Thymus (tissue), 11 donors: ENCODE results near the gene HSP90B1. TPM values are rescaled to one million over a fixed set of nuclear protein-coding genes. Genes with fewer than 3 reads are reported as not detected.

Experiments
- DNase-seq, 9 donors: peaks; one replicate each; pipeline ENCODE4 v3.0.0-alpha.2; 2013; ENCODE audit warnings: low spot score in 9 of 9, low read depth in 6 of 9, missing footprints in 1 of 9
- H3K27ac ChIP-seq, 2 donors: one replicate each; pipeline ENCODE4 v1.5.1; 2013; ENCODE audit warnings: control low read depth in 1 of 2, low read depth in 1 of 2, low read length in 1 of 2, mild to moderate bottlenecking in 1 of 2, moderate library complexity in 1 of 2
- H3K27me3 ChIP-seq, 2 donors: one replicate each; pipeline ENCODE4 v1.5.1; 2013; ENCODE audit warnings: low read length in 1 of 2; ENCODE audit not compliant: control insufficient read depth in 2 of 2, insufficient read depth in 1 of 2
- H3K36me3 ChIP-seq, 2 donors: one replicate each; pipeline ENCODE4 v1.5.1; 2013; ENCODE audit warnings: low read length in 1 of 2, mild to moderate bottlenecking in 1 of 2, moderate library complexity in 1 of 2; ENCODE audit not compliant: control insufficient read depth in 2 of 2, insufficient read depth in 2 of 2
- H3K4me1 ChIP-seq, 2 donors: one replicate each; pipeline ENCODE4 v1.5.1; 2013; ENCODE audit warnings: low read length in 2 of 2; ENCODE audit not compliant: control insufficient read depth in 2 of 2, insufficient read depth in 2 of 2
- H3K4me3 ChIP-seq, 2 donors: one replicate each; pipeline ENCODE4 v1.5.1; 2013; ENCODE audit warnings: low read length in 2 of 2, control low read depth in 1 of 2, mild to moderate bottlenecking in 1 of 2
- H3K9me3 ChIP-seq, 2 donors: one replicate each; pipeline ENCODE4 v1.5.1; 2013; ENCODE audit warnings: low read length in 1 of 2, mild to moderate bottlenecking in 1 of 2; ENCODE audit not compliant: control insufficient read depth in 2 of 2, insufficient read depth in 1 of 2
- WGBS: extraction: QIAGEN DNeasy Blood & Tissue Kit; methylation state at CpG from one replicate; pipeline ENCODE4 v1.1.7; 2013; 5-methylcytosine and 5-hydroxymethylcytosine counted together
- polyA plus RNA-seq: library from polyadenylated mRNA; stranded (reverse); fragments of 200-250 nt; gene quantifications from one replicate; pipeline ENCODE4 v1.2.3, GENCODE V29; 2013
- total RNA-seq: library from RNA; stranded (reverse); fragments of 120-200 nt; gene quantifications from one replicate; pipeline ENCODE4 v1.2.4, GENCODE V29; 2013
- donor health status: healthy.

The HSP90B1 gene
- total and polyA plus RNA-seq, 2 donors: 309 to 467 TPM

- Histone ChIP-seq H3K4me1 (peaks cover 0 to 16% of the 10 kb centered on the region in 2 donors), H3K27me3 (no peaks in the 10 kb centered on the region), H3K9me3 (peaks cover 0 to 10% of the 10 kb centered on the region in 2 donors), H3K27ac (peak overlapping the region in 1 of 2 donors; percentile 68), H3K4me3 (no peak overlapping the region), H3K36me3 (no peaks in the 10 kb centered on the region)
- peak in 1 of 9 donors; percentile 49 for DNase-seq
- 84% methylated on average over 8 of the region's 8 CpGs for WGBS
These were observed 14.9 kb upstream of the HSP90B1 start for GRCh38 chr12:103915306-103915705.

DNA sequence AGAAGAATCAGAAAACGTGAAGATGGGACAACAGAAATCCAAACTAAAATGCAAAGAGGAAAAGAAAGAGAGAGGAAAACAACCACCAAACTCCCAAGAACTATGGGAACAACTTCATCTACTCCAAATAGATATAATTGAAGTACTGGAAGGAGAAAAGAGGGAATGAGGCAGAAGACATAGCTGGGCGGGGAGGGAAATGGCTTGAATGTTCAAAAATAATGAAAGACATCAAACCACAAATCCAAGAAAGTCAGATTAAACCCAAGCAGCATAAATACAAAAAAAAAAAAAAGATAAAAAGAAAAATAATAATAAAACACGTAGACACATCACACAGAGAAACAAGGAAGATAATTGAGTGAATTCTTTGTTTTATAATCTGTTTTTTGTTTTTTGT, 12.3 kb upstream of the HSP90B1 start:
- Histone ChIP-seq H3K9me3 (peaks cover 0 to 10% of the 10 kb centered on the region in 2 donors), H3K36me3 (no peaks in the 10 kb centered on the region), H3K27me3 (no peaks in the 10 kb centered on the region), H3K27ac (no peak overlapping the region), H3K4me3 (no peak overlapping the region), H3K4me1 (peaks cover 0 to 16% of the 10 kb centered on the region in 2 donors)
- 65% methylated on average over 3 of the region's 3 CpGs for WGBS
- DNase-seq: no peak

GRCh38 chr12:103924761-103925641, 5.2 kb upstream of the HSP90B1 start:
- 85% methylated on average over 9 of the region's 9 CpGs for WGBS
- H3K4me1 ChIP-seq: peaks cover 11 to 34% of the 10 kb centered on the region in 2 donors
- no peak overlapping the region for H3K4me3 ChIP-seq
- H3K27ac ChIP-seq: no peak overlapping the region
- H3K27me3 ChIP-seq: no peaks in the 10 kb centered on the region
- DNase-seq: no peak
- H3K9me3 ChIP-seq: no peaks in the 10 kb centered on the region
- H3K36me3 ChIP-seq: no peaks in the 10 kb centered on the region

DNA sequence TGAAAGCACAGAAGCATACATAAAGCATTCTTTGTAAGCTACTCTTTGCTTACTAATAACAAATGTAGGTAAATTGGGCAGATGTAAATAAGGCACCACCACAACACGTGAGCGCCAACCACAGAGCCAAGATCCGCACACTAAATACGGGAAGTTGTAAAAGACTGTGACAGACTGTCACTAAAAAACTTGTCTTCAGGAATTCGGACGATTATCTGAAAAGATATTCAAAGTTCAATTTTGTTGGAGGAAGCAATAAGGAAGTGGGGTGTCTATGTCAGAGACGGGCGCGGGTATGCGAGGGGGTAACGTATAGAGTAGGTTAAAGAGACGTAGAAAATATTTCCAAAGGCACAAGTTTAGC, 1.5 kb upstream of the HSP90B1 start:
- Histone ChIP-seq H3K27ac (peak overlapping the region; percentile 99 to 100), H3K4me3 (peak overlapping the region; percentile 69 to 74), H3K4me1 (peaks cover 17 to 39% of the 10 kb centered on the region in 2 donors), H3K9me3 (peaks cover 0 to 3% of the 10 kb centered on the region in 2 donors), H3K36me3 (peaks cover 3 to 20% of the 10 kb centered on the region in 2 donors), H3K27me3 (no peaks in the 10 kb centered on the region)
- peak in 1 of 9 donors; percentile 67 for DNase-seq
- under 1% methylated on average over 12 of the region's 12 CpGs for WGBS

DNA sequence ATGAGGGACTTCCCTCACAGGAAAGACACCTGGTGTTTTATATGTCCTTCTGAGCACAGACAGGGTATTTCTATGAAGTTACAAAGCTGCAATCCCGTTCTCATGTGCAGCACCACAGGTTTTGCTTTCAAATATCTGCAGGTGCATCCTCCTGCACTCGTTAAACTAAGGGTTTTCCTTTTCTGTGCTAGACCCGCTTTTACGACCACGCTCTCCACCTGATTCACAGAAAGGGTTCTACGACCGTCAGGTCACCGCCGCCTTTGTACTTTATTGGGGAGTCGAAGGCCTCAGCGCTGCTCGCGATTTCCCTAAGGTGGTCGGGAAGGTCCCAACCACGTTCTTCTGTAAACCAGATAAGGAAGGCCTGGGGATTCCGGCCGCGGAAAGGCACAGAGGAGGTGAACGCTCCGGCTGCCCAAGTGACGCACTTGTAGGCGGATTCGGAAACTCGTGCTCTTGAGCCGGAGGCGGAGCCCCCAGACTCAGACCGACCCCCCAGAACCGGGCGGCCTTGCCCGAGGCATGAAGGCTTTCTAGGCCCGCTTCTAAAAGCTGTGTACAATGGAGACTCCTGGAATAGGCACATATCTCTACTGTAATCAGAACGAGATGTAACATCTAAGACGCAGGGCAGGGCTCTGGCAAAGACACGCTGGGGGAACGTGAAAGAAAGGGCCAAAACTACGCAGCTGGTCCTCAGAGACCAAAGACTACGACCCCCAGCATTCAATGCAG, 995 bp upstream of the HSP90B1 start:
- Histone ChIP-seq H3K36me3 (peaks cover 9 to 25% of the 10 kb centered on the region in 2 donors), H3K27me3 (no peaks in the 10 kb centered on the region), H3K9me3 (peaks cover 0 to 3% of the 10 kb centered on the region in 2 donors), H3K4me3 (peak overlapping the region; percentile 69 to 74), H3K4me1 (peaks cover 20 to 39% of the 10 kb centered on the region in 2 donors), H3K27ac (peak overlapping the region; percentile 99 to 100)
- WGBS: under 1% methylated on average over 37 of the region's 37 CpGs
- peak; percentile 67 to 96 (median 83) for DNase-seq

- under 1% methylated on average over 18 of the region's 18 CpGs for WGBS
- Histone ChIP-seq H3K27ac (peak overlapping the region; percentile 99 to 100), H3K36me3 (peaks cover 14 to 28% of the 10 kb centered on the region in 2 donors), H3K27me3 (no peaks in the 10 kb centered on the region), H3K9me3 (peaks cover 0 to 3% of the 10 kb centered on the region in 2 donors), H3K4me3 (peak overlapping the region; percentile 69 to 74), H3K4me1 (peaks cover 23 to 39% of the 10 kb centered on the region in 2 donors)
- peak in 2 of 9 donors; percentile 88 for DNase-seq
These were observed 501 bp upstream of the HSP90B1 start for GRCh38 chr12:103929784-103930033.

GRCh38 chr12:103930787-103931735, 851 bp downstream of the HSP90B1 start:
- DNase-seq: peak in 4 of 9 donors; percentile 22 to 45 (median 24)
- peaks cover 24 to 41% of the 10 kb centered on the region in 2 donors for H3K36me3 ChIP-seq
- H3K27ac ChIP-seq: peak overlapping the region; percentile 84 to 92
- peak overlapping the region; percentile 85 to 95 for H3K4me3 ChIP-seq
- H3K27me3 ChIP-seq: no peaks in the 10 kb centered on the region
- peaks cover 23 to 38% of the 10 kb centered on the region in 2 donors for H3K4me1 ChIP-seq
- peaks cover 0 to 3% of the 10 kb centered on the region in 2 donors for H3K9me3 ChIP-seq
- WGBS: 4% methylated on average over 37 of the region's 37 CpGs

GRCh38 chr12:103933237-103933636, 3.0 kb downstream of the HSP90B1 start:
- WGBS: 85% methylated on average over 2 of the region's 2 CpGs

More at GRCh38 chr12:103933237-103933636, 3.0 kb downstream of the HSP90B1 start:
- DNase-seq: no peak
- Histone ChIP-seq H3K4me1 (peaks cover 13 to 21% of the 10 kb centered on the region in 2 donors), H3K36me3 (peaks cover 34 to 61% of the 10 kb centered on the region in 2 donors), H3K4me3 (peak overlapping the region in 1 of 2 donors; percentile 95), H3K27ac (no peak overlapping the region), H3K9me3 (peaks cover 0 to 3% of the 10 kb centered on the region in 2 donors), H3K27me3 (no peaks in the 10 kb centered on the region)
